AG04450 (cell line): Measurements from ENCODE around the gene NBEAL2. TPM values are rescaled to one million over a fixed set of nuclear protein-coding genes. Genes with fewer than 3 reads are reported as not detected.
"Not testable (repeated sequence)": the region's sequence is repeated elsewhere in the genome, so short reads cannot be mapped to it uniquely, and the experiment has no call there.

Experiments
- CTCF ChIA-PET: fragments of 300-600, 350-600 bp; formaldehyde crosslinking; extraction: SDS; loops from one replicate; lab custom pipeline; 2022; ENCODE audit warnings: antibody characterized with exemption, inconsistent platforms; lab: Charles Lee
- POLR2A ChIA-PET: fragments of 350-600 bp; formaldehyde crosslinking; extraction: SDS; loops from one replicate; lab custom pipeline; 2021; ENCODE audit warnings: antibody characterized with exemption, inconsistent platforms; lab: Yijun Ruan, JAX
- DNase-seq: peaks from one replicate; pipeline ENCODE4 v3.0.0-alpha.2; 2011; ENCODE audit warnings: low read depth, low spot score
- H3K27ac ChIP-seq: one replicate; pipeline ENCODE4 v1.5.1; 2012; ENCODE audit warnings: low read depth, low read length, control low read depth
- H3K27me3 ChIP-seq: one replicate; pipeline ENCODE4 v1.6.0; 2012; ENCODE audit warnings: low read length; ENCODE audit not compliant: control insufficient read depth, insufficient read depth
- H3K4me3 ChIP-seq: 2 replicates; pipeline ENCODE4 v1.5.1; 2011; ENCODE audit warnings: mild to moderate bottlenecking, low read depth, low read length, control low read depth
- H3K9me3 ChIP-seq: 2 replicates; pipeline ENCODE4 v1.5.1; 2012; ENCODE audit warnings: low read length; ENCODE audit not compliant: control insufficient read depth, insufficient read depth
- polyA plus RNA-seq: library from polyadenylated mRNA; depleted of rRNA; stranded (reverse); fragments of >200 nt; gene quantifications from 2 replicates; pipeline ENCODE4 v1.2.3, GENCODE V29; 2011
- TF ChIP-seq, protein P1 (sequence below): IDR thresholded peaks from 2 replicates; pipeline ENCODE4 v1.5.1; 2011; ENCODE audit warnings: low read depth, low read length, control low read depth, inconsistent platforms

The NBEAL2 gene
- polyA plus RNA-seq, 1 experiment, result 2.1 TPM

DNA sequence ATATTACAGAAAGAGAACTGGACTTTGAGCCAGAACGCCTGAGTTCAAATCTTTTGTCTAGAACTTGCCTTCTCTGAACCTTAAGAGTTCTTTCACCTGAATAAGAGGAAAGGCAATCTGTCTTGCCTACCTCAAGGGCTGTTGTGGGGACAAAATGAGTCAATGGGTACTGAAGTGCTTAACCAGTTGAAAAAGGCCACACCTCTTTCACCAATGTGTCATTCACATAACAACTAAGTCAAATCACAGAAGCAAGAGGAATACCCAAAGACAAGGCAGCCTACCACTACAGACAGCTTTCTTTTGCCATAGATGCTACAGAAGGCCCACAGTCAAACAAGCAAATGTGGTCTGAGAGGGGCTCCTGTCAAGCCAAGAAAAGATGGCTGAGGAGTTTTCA lies 39.7 kb downstream of the NBEAL2 start:
- H3K27me3 ChIP-seq, result no peaks in the 10 kb centered on the region
- ChIA-PET CTCF (interaction anchor here (1.0 kb wide), 1 partner anchor 305 kb away, joined by 3 read pairs; no protein-coding TSS in a partner anchor), POLR2A (no interaction called here)
- H3K27ac ChIP-seq, result no peak overlapping the region
- no peak overlapping the region for H3K4me3 ChIP-seq
- TF ChIP-seq, protein P1, sequence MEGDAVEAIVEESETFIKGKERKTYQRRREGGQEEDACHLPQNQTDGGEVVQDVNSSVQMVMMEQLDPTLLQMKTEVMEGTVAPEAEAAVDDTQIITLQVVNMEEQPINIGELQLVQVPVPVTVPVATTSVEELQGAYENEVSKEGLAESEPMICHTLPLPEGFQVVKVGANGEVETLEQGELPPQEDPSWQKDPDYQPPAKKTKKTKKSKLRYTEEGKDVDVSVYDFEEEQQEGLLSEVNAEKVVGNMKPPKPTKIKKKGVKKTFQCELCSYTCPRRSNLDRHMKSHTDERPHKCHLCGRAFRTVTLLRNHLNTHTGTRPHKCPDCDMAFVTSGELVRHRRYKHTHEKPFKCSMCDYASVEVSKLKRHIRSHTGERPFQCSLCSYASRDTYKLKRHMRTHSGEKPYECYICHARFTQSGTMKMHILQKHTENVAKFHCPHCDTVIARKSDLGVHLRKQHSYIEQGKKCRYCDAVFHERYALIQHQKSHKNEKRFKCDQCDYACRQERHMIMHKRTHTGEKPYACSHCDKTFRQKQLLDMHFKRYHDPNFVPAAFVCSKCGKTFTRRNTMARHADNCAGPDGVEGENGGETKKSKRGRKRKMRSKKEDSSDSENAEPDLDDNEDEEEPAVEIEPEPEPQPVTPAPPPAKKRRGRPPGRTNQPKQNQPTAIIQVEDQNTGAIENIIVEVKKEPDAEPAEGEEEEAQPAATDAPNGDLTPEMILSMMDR, result no peak
- no peak for DNase-seq
- H3K9me3 ChIP-seq, result no peaks in the 10 kb centered on the region

DNA sequence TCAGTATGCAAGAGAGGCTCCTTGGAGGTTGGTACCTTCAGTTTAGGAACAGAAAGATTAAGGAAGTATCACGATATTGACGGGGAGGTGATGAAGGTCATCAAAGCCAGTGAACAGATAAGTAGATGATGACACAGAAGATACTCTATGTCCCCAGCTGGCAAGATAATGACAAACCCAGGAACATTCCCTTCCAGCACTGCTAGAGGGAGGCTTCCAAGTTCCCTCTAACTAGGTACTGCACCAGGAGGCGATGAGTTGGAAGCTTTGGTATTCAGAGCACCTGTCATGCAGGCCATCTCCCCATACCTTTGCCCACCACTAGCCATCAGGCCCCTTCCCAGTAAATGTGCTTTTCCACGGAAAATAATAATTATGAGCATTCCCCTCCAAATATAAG lies 40.8 kb downstream of the NBEAL2 start:
- TF ChIP-seq, protein P1, result no peak
- H3K9me3 ChIP-seq, result no peaks in the 10 kb centered on the region
- ChIA-PET POLR2A (no interaction called here), CTCF (interaction anchor here (0.7 to 1.7 kb wide), 3 partner anchors 21 to 303 kb away, joined by 3 to 5 read pairs (median 4); no protein-coding TSS in a partner anchor)
- no peak overlapping the region for H3K27ac ChIP-seq
- no peaks in the 10 kb centered on the region for H3K27me3 ChIP-seq
- H3K4me3 ChIP-seq, result no peak overlapping the region
- no peak for DNase-seq

DNA sequence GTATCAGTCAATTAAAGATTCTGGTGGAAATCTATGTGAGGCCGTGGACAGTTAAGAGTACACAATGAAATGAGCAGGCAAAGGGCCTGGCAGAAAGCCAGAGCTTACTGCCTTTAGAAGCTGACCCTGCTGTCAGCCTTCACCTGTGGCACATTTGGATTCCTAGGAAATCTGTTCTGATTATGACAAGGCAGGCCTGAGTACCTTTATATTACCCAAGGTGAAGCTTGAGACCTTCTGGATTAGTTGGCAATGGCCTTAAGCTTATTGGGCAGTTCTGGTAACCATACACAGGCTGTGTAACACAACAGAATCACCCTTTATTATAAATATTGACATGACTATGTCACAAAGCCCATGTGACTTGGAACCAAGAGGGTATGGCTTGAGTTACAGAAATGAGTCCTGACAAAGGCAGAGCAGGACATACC lies 43.2 kb downstream of the NBEAL2 start:
- no peak overlapping the region for H3K27ac ChIP-seq
- ChIA-PET CTCF (no interaction called here), POLR2A (interaction anchor here (1.2 to 1.5 kb wide), 3 partner anchors 12 to 142 kb away, joined by 3 to 6 read pairs (median 5); partner anchors contain the start of gene CCDC12)
- no peaks in the 10 kb centered on the region for H3K9me3 ChIP-seq
- H3K4me3 ChIP-seq, result no peak overlapping the region
- DNase-seq, result no peak
- TF ChIP-seq, protein P1, result no peak
- H3K27me3 ChIP-seq, result no peaks in the 10 kb centered on the region

DNA sequence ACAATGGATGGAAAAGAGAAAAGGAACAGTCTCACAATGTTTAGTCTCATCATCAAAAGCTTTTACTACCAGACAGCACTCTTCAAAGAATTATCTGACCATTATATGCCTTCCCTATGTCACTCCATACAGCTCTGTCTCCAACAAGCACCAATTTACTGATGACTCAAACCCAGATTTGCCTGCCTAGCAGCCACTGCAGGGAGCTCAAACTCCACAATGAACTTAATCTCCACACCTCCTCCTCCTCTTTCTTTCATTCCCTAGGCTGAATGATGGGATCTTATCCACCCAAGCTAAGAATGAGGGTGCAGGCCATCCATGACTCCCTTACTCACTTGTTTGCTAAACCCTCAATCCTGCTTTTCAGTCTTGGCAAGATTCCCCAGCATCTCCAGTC lies 45.5 kb downstream of the NBEAL2 start:
- no peak overlapping the region for H3K27ac ChIP-seq
- no peak for DNase-seq
- no peak overlapping the region for H3K4me3 ChIP-seq
- POLR2A ChIA-PET, result interaction anchor here (0.8 kb wide), 1 partner anchor 170 kb away, joined by 3 read pairs; no protein-coding TSS in a partner anchor
- CTCF ChIA-PET, result no interaction called here
- no peaks in the 10 kb centered on the region for H3K9me3 ChIP-seq
- no peaks in the 10 kb centered on the region for H3K27me3 ChIP-seq
- TF ChIP-seq, protein P1, result no peak; the same call in 1 of the 2 replicates

DNA sequence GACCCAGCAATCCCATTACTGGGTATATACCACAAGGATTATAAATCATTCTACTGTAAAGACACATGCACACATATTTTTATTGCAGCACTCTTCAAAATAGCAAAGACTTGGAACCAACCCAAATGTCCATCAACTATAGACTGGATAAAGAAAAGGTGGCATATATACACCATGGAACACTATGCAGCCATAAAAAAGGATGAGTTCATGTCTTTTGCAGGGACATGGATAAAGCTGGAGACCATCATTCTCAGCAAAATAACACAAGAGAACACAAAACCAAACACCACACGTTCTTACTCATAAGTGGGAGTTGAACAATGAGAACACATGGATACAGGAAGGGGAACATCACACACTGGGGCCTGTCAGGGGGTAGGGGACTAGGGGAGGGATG lies 47.0 kb downstream of the NBEAL2 start:
- CTCF ChIA-PET, H3K4me3 ChIP-seq, POLR2A ChIA-PET, H3K27me3 ChIP-seq, H3K9me3 ChIP-seq, DNase-seq, H3K27ac ChIP-seq: not testable (repeated sequence)
